ENCODE results near the gene CRYBG3. TPM values are rescaled to one million over a fixed set of nuclear protein-coding genes. Genes with fewer than 3 reads are reported as not detected.
A peak's percentile ranks its signal among the peaks of the same experiment; 100 is the strongest.

Gene CRYBG3
- total and polyA plus RNA-seq, 2 of the 13 experiments (the other 11 are each of a cell fraction or from before 2014, with no cell fraction given) = 3.8 to 15.9 TPM

GRCh38 chr3:97992547-97993173 is 170.8 kb downstream of the CRYBG3 start (continued):
- TF ChIP-seq KDM5B (CRISPR knock-in tag; IDR thresholded peaks at IDR 0.05; ENCODE audit: borderline replicate concordance) = no peak
- TF ChIP-seq ZNF7 (CRISPR knock-in tag; IDR thresholded peaks at IDR 0.05) = no peak
- TF ChIP-seq KLF13 (CRISPR knock-in tag; IDR thresholded peaks at IDR 0.05) = no peak
- TF ChIP-seq, protein P1, sequence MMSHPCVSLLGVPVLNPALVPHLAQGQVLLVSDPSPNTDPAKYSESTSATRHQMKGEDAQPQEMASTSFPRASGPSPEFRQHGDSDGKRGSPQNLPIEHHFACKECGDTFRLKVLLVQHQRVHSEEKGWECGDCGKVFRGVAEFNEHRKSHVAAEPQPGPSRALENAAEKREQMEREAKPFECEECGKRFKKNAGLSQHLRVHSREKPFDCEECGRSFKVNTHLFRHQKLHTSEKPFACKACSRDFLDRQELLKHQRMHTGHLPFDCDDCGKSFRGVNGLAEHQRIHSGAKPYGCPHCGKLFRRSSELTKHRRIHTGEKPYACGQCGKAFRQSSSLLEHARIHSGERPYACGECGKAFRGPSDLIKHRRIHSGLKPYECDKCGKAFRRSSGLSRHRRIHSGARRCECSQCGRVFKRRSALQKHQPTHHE (CRISPR knock-in tag; IDR thresholded peaks at IDR 0.05; ENCODE audit: borderline replicate concordance) = no peak
- TF ChIP-seq FOXA1 (IDR thresholded peaks at IDR 0.05) = no peak
- no peak for TF ChIP-seq FOXA1 (CRISPR knock-in tag; IDR thresholded peaks at IDR 0.05)
- TF ChIP-seq EEA1 (CRISPR knock-in tag; IDR thresholded peaks at IDR 0.05; ENCODE audit: borderline replicate concordance) = no peak
- no peak for TF ChIP-seq ZNF546 (CRISPR knock-in tag; conservative IDR thresholded peaks at IDR 0.05)
- no peak for TF ChIP-seq NAIF1 (CRISPR knock-in tag; IDR thresholded peaks at IDR 0.05; ENCODE audit: borderline replicate concordance)
- TF ChIP-seq ZNF576 (CRISPR knock-in tag; IDR thresholded peaks at IDR 0.05) = no peak
- no peak for TF ChIP-seq POLR2A (IDR thresholded peaks at IDR 0.05; ENCODE audit: insufficient read depth in 1 of 2, low read depth in 2 of 2, low read length in 2 of 2)
- peak; percentile 67 for TF ChIP-seq SAP130 (CRISPR knock-in tag; IDR thresholded peaks at IDR 0.05; ENCODE audit: low read depth)
- no peak for TF ChIP-seq ARNTL (CRISPR knock-in tag; IDR thresholded peaks at IDR 0.05)
- TF ChIP-seq POLR2AphosphoS5 (IDR thresholded peaks at IDR 0.05; ENCODE audit: low read depth, low read length) = no peak
- peak; percentile 61; the same call in 1 of the 2 replicates for TF ChIP-seq HNF4G (IDR thresholded peaks at IDR 0.05; ENCODE audit: borderline replicate concordance, low read depth, low read length)
- 0 out of 2 replicates have a peak, but pooled peaks have one; percentile 49 for TF ChIP-seq HNF4G (CRISPR knock-in tag; IDR thresholded peaks at IDR 0.05; ENCODE audit: borderline replicate concordance, low read depth)
- no peak; a peak in 1 of 4 replicates for TF ChIP-seq EP300 (IDR thresholded peaks at IDR 0.05; ENCODE audit: low read depth in 2 of 2, low read length in 2 of 2)
- TF ChIP-seq EP300 (CRISPR knock-in tag; IDR thresholded peaks at IDR 0.05; ENCODE audit: borderline replicate concordance) = no peak
- TF ChIP-seq FOXM1 (CRISPR knock-in tag; IDR thresholded peaks at IDR 0.05) = no peak
- no peak for TF ChIP-seq ZBTB1 (CRISPR knock-in tag; IDR thresholded peaks at IDR 0.05; ENCODE audit: borderline replicate concordance)
- TF ChIP-seq GATA4 (IDR thresholded peaks at IDR 0.05; ENCODE audit: borderline replicate concordance, low read depth) = no peak
- TF ChIP-seq RBM39 (IDR thresholded peaks at IDR 0.05; ENCODE audit: low read depth, low read length, poor library complexity, severe bottlenecking) = no peak
- TF ChIP-seq ZNF768 (CRISPR knock-in tag; IDR thresholded peaks at IDR 0.05) = no peak
- no peak for TF ChIP-seq CHCHD3 (CRISPR knock-in tag; IDR thresholded peaks at IDR 0.05)
- TF ChIP-seq RFX5 (IDR thresholded peaks at IDR 0.05; ENCODE audit: low read depth, low read length) = no peak
- TF ChIP-seq ZNF550 (CRISPR knock-in tag; IDR thresholded peaks at IDR 0.05; ENCODE audit: borderline replicate concordance) = no peak
- TF ChIP-seq ZNF253 (CRISPR knock-in tag; IDR thresholded peaks at IDR 0.05; ENCODE audit: borderline replicate concordance) = no peak
- TF ChIP-seq GMEB1 (CRISPR knock-in tag; IDR thresholded peaks at IDR 0.05; ENCODE audit: borderline replicate concordance) = no peak
- TF ChIP-seq SIN3A (IDR thresholded peaks at IDR 0.05; ENCODE audit: borderline replicate concordance, low read depth, low read length) = no peak
- TF ChIP-seq TOE1 (CRISPR knock-in tag; IDR thresholded peaks at IDR 0.05) = no peak
- TF ChIP-seq WIZ (CRISPR knock-in tag; IDR thresholded peaks at IDR 0.05) = no peak
